GM23248 (cell line): Measurements from ENCODE around the gene SVOPL. TPM values are rescaled to one million over a fixed set of nuclear protein-coding genes. Genes with fewer than 3 reads are reported as not detected.
"Not testable (repeated sequence)": the region's sequence is repeated elsewhere in the genome, so short reads cannot be mapped to it uniquely, and the experiment has no call there.

ENCODE experiments used
- DNase-seq: peaks from one replicate; pipeline ENCODE4 v3.0.0-alpha.2; 2015
- H2AFZ ChIP-seq: fragments of 200-600 bp; sonication (generic); 2 replicates; pipeline ENCODE4 v1.6.1; 2016; ENCODE audit warnings: antibody characterized with exemption
- H3F3A ChIP-seq: fragments of 200-600 bp; sonication (generic); 2 replicates; pipeline ENCODE4 v1.6.1; 2016; ENCODE audit warnings: mild to moderate bottlenecking, antibody characterized with exemption, mixed run types; ENCODE audit not compliant: insufficient read depth
- H3K27ac ChIP-seq: fragments of 200-600 bp; sonication (generic); 2 replicates; pipeline ENCODE4 v1.5.1; 2016; ENCODE audit warnings: mild to moderate bottlenecking
- H3K27me3 ChIP-seq: fragments of 200-600 bp; sonication (generic); replicated peaks from 2 replicates; pipeline ENCODE4 v1.6.1; 2016; ENCODE audit warnings: mild to moderate bottlenecking; ENCODE audit not compliant: insufficient read depth
- H3K36me3 ChIP-seq: fragments of 200-600 bp; sonication (generic); 2 replicates; pipeline ENCODE4 v1.6.1; 2016; ENCODE audit warnings: low read depth, mild to moderate bottlenecking
- H3K4me1 ChIP-seq: fragments of 200-600 bp; sonication (generic); 2 replicates; pipeline ENCODE4 v1.6.1; 2016; ENCODE audit warnings: mild to moderate bottlenecking; ENCODE audit not compliant: insufficient read depth
- H3K4me2 ChIP-seq: fragments of 200-600 bp; sonication (generic); one replicate; pipeline ENCODE4 v1.6.1; 2016; ENCODE audit warnings: mild to moderate bottlenecking; ENCODE audit not compliant: unreplicated experiment
- H3K4me3 ChIP-seq: fragments of 200-600 bp; sonication (generic); 2 replicates; pipeline ENCODE4 v1.5.1; 2016; ENCODE audit warnings: mild to moderate bottlenecking
- H3K79me2 ChIP-seq: fragments of 200-600 bp; sonication (generic); 2 replicates; pipeline ENCODE4 v1.6.1; 2016; ENCODE audit warnings: mild to moderate bottlenecking; ENCODE audit not compliant: insufficient read depth
- H3K9ac ChIP-seq: fragments of 200-600 bp; sonication (generic); 2 replicates; pipeline ENCODE4 v1.6.1; 2016; ENCODE audit warnings: mild to moderate bottlenecking
- H3K9me2 ChIP-seq: fragments of 200-600 bp; sonication (generic); 2 replicates; pipeline ENCODE4 v1.6.1; 2016; ENCODE audit warnings: mixed run types, mild to moderate bottlenecking, moderate library complexity; ENCODE audit not compliant: insufficient read depth
- H3K9me3 ChIP-seq: fragments of 200-600 bp; sonication (generic); one replicate; pipeline ENCODE4 v1.6.1; 2017; ENCODE audit warnings: low read depth
- H4K20me1 ChIP-seq: fragments of 200-600 bp; sonication (generic); 2 replicates; pipeline ENCODE4 v1.6.0; 2016; ENCODE audit not compliant: insufficient read depth
- EZH2 ChIP-seq: fragments of 200-600 bp; sonication (generic); IDR thresholded peaks from 2 replicates; pipeline ENCODE4 v1.6.1; 2018; ENCODE audit warnings: antibody characterized with exemption, mild to moderate bottlenecking; ENCODE audit not compliant: insufficient read depth, poor library complexity, severe bottlenecking
- EZH2phosphoT487 ChIP-seq: fragments of 200-600 bp; sonication (generic); IDR thresholded peaks from 2 replicates; pipeline ENCODE4 v1.6.1; 2018; ENCODE audit warnings: antibody characterized with exemption, moderate library complexity, mild to moderate bottlenecking, low read depth; ENCODE audit not compliant: insufficient read depth
- WGBS, 2 experiments: methylation state at CpG; one replicate each; pipeline ENCODE4 v1.1.6; 2015 to 2017; ENCODE audit warnings: low lambda C conversion rate in 2 of 2, low coverage in 1 of 2; ENCODE audit errors: missing lambda C conversion rate in 2 of 2; 5-methylcytosine and 5-hydroxymethylcytosine counted together
- in situ Hi-C: fragments of 300-500 bp; cut with MboI; formaldehyde crosslinking; loops from 2 replicates; pipeline ENCODE4 v1.15.0; 2020
- polyA plus RNA-seq: library from polyadenylated mRNA; unstranded; fragments of >200 nt; fragmentation: Nextera tagmentation; extraction: Ambion mirVana; gene quantifications from 2 replicates; pipeline ENCODE4 v1.2.1, GENCODE V29; 2016
- total RNA-seq: library from RNA; depleted of rRNA; stranded (reverse); fragments of >200 nt; shearing (Covaris generic); gene quantifications from 2 replicates; pipeline ENCODE4 v1.2.3, GENCODE V29; 2014

Gene SVOPL
- total and polyA plus RNA-seq, 2 experiments from 2014 or later = not detected

DNA sequence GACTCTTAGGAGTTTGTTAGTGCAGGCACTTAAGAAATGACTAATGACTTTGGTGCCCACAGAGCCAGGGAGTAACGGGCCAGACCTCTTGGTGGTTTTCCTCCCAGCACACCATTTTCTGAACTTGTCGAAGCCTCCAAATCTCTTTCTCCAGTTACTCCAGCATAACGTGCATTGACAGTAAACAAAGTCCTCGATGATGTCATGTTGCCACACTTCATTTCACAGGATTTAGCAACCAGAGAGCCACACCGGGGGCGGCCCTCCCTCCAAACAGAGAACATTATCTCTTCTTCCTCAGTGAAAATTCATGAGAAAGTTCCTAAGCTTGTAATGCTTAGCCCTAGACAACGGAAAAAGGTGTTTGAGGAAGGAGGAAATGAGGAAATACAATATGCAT lies 4.0 kb upstream of the SVOPL start:
- no peaks in the 10 kb centered on the region for H3F3A ChIP-seq
- no peak for DNase-seq
- no peaks in the 10 kb centered on the region for H3K4me1 ChIP-seq
- H3K27ac ChIP-seq = no peak overlapping the region
- H4K20me1 ChIP-seq = no peaks in the 10 kb centered on the region
- H3K27me3 ChIP-seq = no peaks in the 10 kb centered on the region
- H3K9me3 ChIP-seq = no peaks in the 10 kb centered on the region
- no peaks in the 10 kb centered on the region for H3K9me2 ChIP-seq
- H2AFZ ChIP-seq = no peak overlapping the region
- no peak overlapping the region for H3K4me2 ChIP-seq
- no peaks in the 10 kb centered on the region for H3K36me3 ChIP-seq
- WGBS, 2 experiments = 27 to 37% methylated on average over 7 of the region's 7 CpGs
- TF ChIP-seq EZH2 (no peak), EZH2phosphoT487 (no peak)
- no peaks in the 10 kb centered on the region for H3K79me2 ChIP-seq
- no peak overlapping the region for H3K9ac ChIP-seq
- in situ Hi-C loops = no loop called here
- H3K4me3 ChIP-seq = no peak overlapping the region

DNA sequence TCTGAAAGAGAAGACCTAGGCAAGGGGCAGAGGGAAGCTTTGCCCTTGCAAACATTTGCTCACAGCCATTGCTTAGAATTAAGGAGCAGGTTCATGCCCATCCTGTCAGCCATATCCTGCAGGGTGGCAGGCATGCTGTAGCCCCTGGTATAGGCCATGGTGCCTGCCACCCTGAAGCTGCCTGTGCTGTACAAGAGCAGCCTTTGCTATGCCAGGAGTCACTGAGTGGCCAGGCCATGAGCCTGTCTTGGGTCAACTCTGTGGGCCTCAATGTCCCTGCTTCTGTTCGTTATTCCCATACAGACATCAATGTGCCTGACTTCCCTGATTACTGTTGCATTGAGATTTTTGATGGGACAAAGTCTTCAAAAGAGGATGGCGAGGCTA lies 368 bp upstream of the SVOPL start:
- H3K27ac ChIP-seq = no peak overlapping the region
- H3K4me2 ChIP-seq = no peak overlapping the region
- H3K9ac ChIP-seq = no peak overlapping the region
- no peak for DNase-seq
- H3K36me3 ChIP-seq = no peaks in the 10 kb centered on the region
- no peaks in the 10 kb centered on the region for H3K9me3 ChIP-seq
- H3K4me1 ChIP-seq = no peaks in the 10 kb centered on the region
- no peaks in the 10 kb centered on the region for H4K20me1 ChIP-seq
- no peaks in the 10 kb centered on the region for H3F3A ChIP-seq
- no peaks in the 10 kb centered on the region for H3K79me2 ChIP-seq
- H3K27me3 ChIP-seq = no peaks in the 10 kb centered on the region
- no peak overlapping the region for H2AFZ ChIP-seq
- 7 to 9% methylated on average over 2 of the region's 2 CpGs for WGBS, 2 experiments
- H3K4me3 ChIP-seq = no peak overlapping the region
- no peaks in the 10 kb centered on the region for H3K9me2 ChIP-seq
- TF ChIP-seq EZH2 (no peak), EZH2phosphoT487 (no peak)
- in situ Hi-C loops = no loop called here

DNA sequence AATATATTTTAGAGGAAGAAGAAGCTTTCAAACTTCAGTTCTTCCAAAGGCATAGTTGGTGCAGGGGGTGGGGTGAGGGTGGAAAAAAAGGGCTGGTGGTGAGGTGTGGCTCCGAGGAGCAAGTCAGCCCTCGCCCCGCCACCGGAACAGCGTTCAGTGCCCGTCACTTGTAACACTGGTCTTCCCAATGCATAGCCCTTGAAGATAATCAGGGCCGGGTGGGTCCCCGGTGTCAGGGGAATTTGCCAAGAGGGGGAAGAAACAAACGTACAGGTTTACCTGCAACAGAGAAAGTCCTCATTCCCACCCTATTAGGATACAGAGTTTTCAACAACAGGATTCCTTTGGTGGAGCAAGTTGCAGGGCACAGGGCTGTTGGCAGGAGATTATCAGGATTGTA lies 1.5 kb downstream of the SVOPL start:
- DNase-seq = no peak
- Histone ChIP-seq H4K20me1 (no peaks in the 10 kb centered on the region), H3K4me3 (no peak overlapping the region), H3K9me3 (no peaks in the 10 kb centered on the region), H3F3A (no peaks in the 10 kb centered on the region), H2AFZ (no peak overlapping the region), H3K27ac (no peak overlapping the region), H3K4me2 (no peak overlapping the region), H3K27me3 (no peaks in the 10 kb centered on the region), H3K36me3 (no peaks in the 10 kb centered on the region), H3K9me2 (no peaks in the 10 kb centered on the region), H3K79me2 (no peaks in the 10 kb centered on the region), H3K4me1 (no peaks in the 10 kb centered on the region), H3K9ac (no peak overlapping the region)
- TF ChIP-seq EZH2 (no peak), EZH2phosphoT487 (no peak)
- in situ Hi-C loops = no loop called here
- WGBS, 2 experiments = 19 to 27% methylated on average over 9 of the region's 9 CpGs

DNA sequence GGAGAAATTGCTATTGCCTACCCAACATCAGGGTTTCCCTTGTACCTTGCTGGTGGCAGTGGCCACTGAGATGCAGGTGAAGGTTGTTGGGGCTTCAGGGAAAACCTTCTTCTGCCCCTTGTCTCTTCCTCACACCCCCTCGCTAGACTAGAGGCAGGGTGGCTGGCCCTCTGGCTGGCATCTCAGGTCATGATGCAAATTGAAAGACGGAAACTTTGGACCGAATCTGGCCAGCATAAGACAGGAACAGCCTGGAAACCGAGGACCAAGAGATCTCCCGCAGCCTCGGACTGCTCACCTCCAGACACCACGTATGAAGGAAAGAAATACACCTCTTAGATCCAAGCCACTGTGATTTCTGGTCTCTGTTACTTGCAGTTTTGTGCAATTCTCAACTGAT lies 2.9 kb downstream of the SVOPL start:
- Histone ChIP-seq H3K4me3 (no peak overlapping the region), H3K27ac (no peak overlapping the region), H3K4me1 (no peaks in the 10 kb centered on the region), H3K9me3 (no peaks in the 10 kb centered on the region), H4K20me1 (no peaks in the 10 kb centered on the region), H3K36me3 (no peaks in the 10 kb centered on the region), H3K9me2 (no peaks in the 10 kb centered on the region), H3K9ac (no peak overlapping the region), H3F3A (no peaks in the 10 kb centered on the region), H3K4me2 (no peak overlapping the region), H3K79me2 (no peaks in the 10 kb centered on the region), H3K27me3 (no peaks in the 10 kb centered on the region), H2AFZ (no peak overlapping the region)
- DNase-seq = no peak
- in situ Hi-C loops = no loop called here
- no peak for TF ChIP-seq EZH2phosphoT487
- no peak for TF ChIP-seq EZH2
- 30 to 33% methylated on average over 7 of the region's 7 CpGs for WGBS, 2 experiments

DNA sequence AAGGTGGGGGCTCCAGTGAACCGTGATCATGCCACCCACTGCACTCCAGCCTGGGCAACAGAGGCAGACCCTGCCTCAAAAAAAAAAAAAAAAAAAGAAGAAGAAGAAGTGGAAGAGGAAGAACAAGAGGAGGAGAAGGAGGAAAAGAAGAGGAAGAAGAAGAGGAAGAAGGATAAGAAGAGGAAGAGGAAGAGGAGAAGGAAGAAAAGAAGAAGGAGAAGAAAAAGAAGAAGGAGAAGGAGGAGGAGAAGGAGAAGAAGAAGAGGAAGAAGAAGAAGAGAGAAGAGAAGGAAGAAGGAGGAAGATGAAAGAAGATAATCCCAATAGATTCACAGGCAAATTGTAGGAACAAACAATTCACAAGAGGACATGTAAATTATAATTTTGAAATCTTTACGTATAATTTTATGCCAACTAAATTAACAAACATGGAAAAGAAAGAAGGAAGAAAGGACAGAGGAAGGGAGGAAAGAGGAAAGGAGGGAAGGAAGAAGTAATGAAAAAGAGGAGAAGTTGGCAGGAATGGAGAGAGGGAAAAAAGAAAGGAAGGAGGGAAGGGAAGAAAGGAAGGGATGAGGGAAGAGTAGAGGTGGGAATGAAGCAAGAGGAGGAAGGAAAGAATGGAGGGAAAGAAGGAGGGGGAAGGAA lies 3.5 kb downstream of the SVOPL start:
- no peak for TF ChIP-seq EZH2phosphoT487
- no peak for TF ChIP-seq EZH2
- H4K20me1 ChIP-seq = no peaks in the 10 kb centered on the region
- DNase-seq = no peak
- no peaks in the 10 kb centered on the region; the same call in 1 of the 2 replicates for H3K27me3 ChIP-seq
- no peak overlapping the region for H3K4me2 ChIP-seq
- no peak overlapping the region for H3K9ac ChIP-seq
- no peaks in the 10 kb centered on the region for H3K36me3 ChIP-seq
- WGBS, 2 experiments = 17 to 20% methylated on average over 2 of the region's 2 CpGs
- H3K27ac ChIP-seq = no peak overlapping the region
- H3K9me2 ChIP-seq = no peaks in the 10 kb centered on the region
- no peaks in the 10 kb centered on the region for H3F3A ChIP-seq
- H3K4me3 ChIP-seq = no peak overlapping the region
- H2AFZ ChIP-seq = no peak overlapping the region
- H3K4me1 ChIP-seq = no peaks in the 10 kb centered on the region
- in situ Hi-C loops = no loop called here
- H3K79me2 ChIP-seq = no peaks in the 10 kb centered on the region
- no peaks in the 10 kb centered on the region for H3K9me3 ChIP-seq

DNA sequence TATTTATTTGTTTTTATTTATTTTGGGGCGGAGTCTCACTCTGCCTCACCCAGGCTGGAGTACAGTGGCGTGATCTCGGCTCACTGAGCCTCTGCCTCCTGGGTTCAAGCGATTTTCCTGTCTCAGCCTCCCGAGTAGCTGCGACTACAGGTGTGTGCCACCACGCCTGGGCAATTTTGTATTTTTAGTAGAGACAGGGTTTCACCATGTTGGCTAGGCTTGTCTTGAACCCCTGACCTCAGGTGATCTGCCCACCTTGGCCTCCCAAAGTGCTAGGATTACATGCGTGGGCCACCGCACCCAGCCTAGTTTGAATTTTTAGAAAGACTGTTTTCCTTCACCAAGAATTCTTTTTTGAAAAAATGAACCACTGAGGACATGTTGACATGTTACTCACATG lies 5.4 kb downstream of the SVOPL start:
- H3K4me2 ChIP-seq, H2AFZ ChIP-seq, in situ Hi-C loops, H4K20me1 ChIP-seq, H3K9ac ChIP-seq, H3K27me3 ChIP-seq, H3K4me3 ChIP-seq, H3K36me3 ChIP-seq, H3F3A ChIP-seq, H3K9me2 ChIP-seq, H3K79me2 ChIP-seq, DNase-seq, H3K9me3 ChIP-seq, H3K4me1 ChIP-seq, H3K27ac ChIP-seq: not testable (repeated sequence)
- 39 to 42% methylated on average over 9 of the region's 9 CpGs for WGBS, 2 experiments
